HepG2 (cell line): ENCODE results near the gene CUL1. TPM values are rescaled to one million over a fixed set of nuclear protein-coding genes. Genes with fewer than 3 reads are reported as not detected.

Experiments used
- ATAC-seq: fragments of 200-7000 bp; cut with Tn5 transposase; 3 replicates; pipeline ENCODE4 v1.9.1; 2020; ENCODE audit warnings: mild to moderate bottlenecking, moderate library complexity
- BruUV-seq: library from RNA; stranded (reverse); fragments of 400-500 nt; replicated peaks from 2 replicates; lab custom pipeline; 2021; lab: Mats Ljungman, UMichigan
- CTCF ChIA-PET: fragments of 300-600 bp; formaldehyde crosslinking; extraction: SDS; loops from one replicate; lab custom pipeline; 2021; ENCODE audit warnings: low total read pairs, inconsistent platforms, low intra/inter-chr PET ratio; lab: Yijun Ruan, JAX
- POLR2A ChIA-PET: fragments of 350-600 bp; sonication (Branson Sonifier 250); formaldehyde crosslinking; loops from one replicate; lab custom pipeline; 2020; ENCODE audit warnings: antibody characterized with exemption, inconsistent platforms; lab: Yijun Ruan, JAX
- DNase-seq: peaks from one replicate; pipeline ENCODE4 v3.0.0-alpha.2; 2015; ENCODE audit warnings: low spot score
- FAIRE-seq: peaks from 3 replicates; lab custom pipeline; 2011; peaks lifted over from hg19 to GRCh38; lab: Jason Lieb, UNC
- H2AFZ ChIP-seq: one replicate; pipeline ENCODE4 v1.6.1; 2011; ENCODE audit warnings: low read length, inconsistent platforms
- H3K27ac ChIP-seq: fragments of 300-600 bp; 3 replicates; pipeline ENCODE4 v1.8.0; 2011; ENCODE audit warnings: mixed run types, mild to moderate bottlenecking, mixed read lengths, low read length, inconsistent platforms; ENCODE audit not compliant: insufficient read depth; ENCODE audit errors: extremely low read length
- H3K27me3 ChIP-seq, 2 experiments: fragments of 200-600 bp in 1 of 2; 2 replicates in 1 of 2; 3 replicates in 1 of 2; pipeline versions ENCODE4 v1.6.0 to v1.8.0; 2011; ENCODE audit warnings: low read length in 2 of 2, mild to moderate bottlenecking in 2 of 2, moderate library complexity in 2 of 2, inconsistent platforms in 1 of 2; ENCODE audit not compliant: insufficient read depth in 2 of 2, control insufficient read depth in 1 of 2
- H3K36me3 ChIP-seq, 2 experiments: fragments of 200-600 bp in 1 of 2; replicated peaks in 1 of 2; 2 replicates in 1 of 2; 3 replicates in 1 of 2; pipeline versions ENCODE4 v1.5.1 to v1.8.0; 2011; ENCODE audit warnings: low read length in 2 of 2, inconsistent platforms in 1 of 2; ENCODE audit not compliant: insufficient read depth in 2 of 2, control insufficient read depth in 1 of 2
- H3K4me1 ChIP-seq: 2 replicates; pipeline ENCODE4 v1.5.1; 2012; ENCODE audit warnings: low read length, inconsistent platforms; ENCODE audit not compliant: insufficient read depth
- H3K4me2 ChIP-seq: 2 replicates; pipeline ENCODE4 v1.6.0; 2011; ENCODE audit warnings: low read depth, low read length, inconsistent platforms
- H3K4me3 ChIP-seq, 3 experiments: fragments of 200-600 bp in 1 of 3; sonication (generic), shearing (Covaris generic) in 1 of 3; replicated peaks in 1 of 3; 2 replicates each; pipeline ENCODE4 v1.5.1; 2011 to 2016; ENCODE audit warnings: low read length in 3 of 3, inconsistent platforms in 2 of 3, low read depth in 2 of 3, mild to moderate bottlenecking in 2 of 3, control low read depth in 1 of 3, mixed read lengths in 1 of 3; ENCODE audit not compliant: insufficient read depth in 1 of 3
- H3K79me2 ChIP-seq: one replicate; pipeline ENCODE4 v1.6.1; 2011; ENCODE audit warnings: low read length, inconsistent platforms; ENCODE audit not compliant: insufficient read depth
- H3K9ac ChIP-seq: 2 replicates; pipeline ENCODE4 v1.6.0; 2011; ENCODE audit warnings: mild to moderate bottlenecking, low read depth, low read length, inconsistent platforms; ENCODE audit not compliant: insufficient read depth
- H3K9me3 ChIP-seq: 2 replicates; pipeline ENCODE4 v1.5.1; 2012; ENCODE audit warnings: mild to moderate bottlenecking, low read length
- H4K20me1 ChIP-seq: 2 replicates; pipeline ENCODE4 v1.6.0; 2011; ENCODE audit warnings: inconsistent platforms, mild to moderate bottlenecking, low read length, moderate library complexity; ENCODE audit not compliant: insufficient read depth
- ARNT ChIP-seq: fragments of 450-650 bp; IDR thresholded peaks from 2 replicates; pipeline ENCODE4 v1.6.1; 2017
- E2F1 ChIP-seq: sonication (generic); formaldehyde crosslinking; IDR thresholded peaks from 2 replicates; pipeline ENCODE4 v1.5.0; 2020; ENCODE audit warnings: missing genetic modification reagents
- FOXO4 ChIP-seq: sonication (generic); formaldehyde crosslinking; conservative IDR thresholded peaks from 2 replicates; pipeline ENCODE4 v1.8.1; 2023; ENCODE audit warnings: missing genetic modification reagents
- GZF1 ChIP-seq: sonication (generic); formaldehyde crosslinking; IDR thresholded peaks from 2 replicates; pipeline ENCODE4 v1.5.1; 2020; ENCODE audit warnings: mild to moderate bottlenecking, missing genetic modification reagents
- HOMEZ ChIP-seq: IDR thresholded peaks from 2 replicates; pipeline ENCODE4 v1.6.1; 2016; ENCODE audit warnings: low read depth
- MTF1 ChIP-seq: sonication (generic); formaldehyde crosslinking; IDR thresholded peaks from 2 replicates; pipeline ENCODE4 v1.5.0; 2020; ENCODE audit warnings: missing genetic modification reagents
- SP2 ChIP-seq: sonication (generic); formaldehyde crosslinking; IDR thresholded peaks from 2 replicates; pipeline ENCODE4 v1.5.1; 2020; ENCODE audit warnings: mild to moderate bottlenecking, missing genetic modification reagents
- SSRP1 ChIP-seq: IDR thresholded peaks from 2 replicates; pipeline ENCODE4 v1.6.1; 2016; ENCODE audit warnings: control low read depth
- TAF1 ChIP-seq: sonication (generic); formaldehyde crosslinking; IDR thresholded peaks from 2 replicates; pipeline ENCODE4 v1.4.0; 2020; ENCODE audit warnings: missing genetic modification reagents
- ZBTB20 ChIP-seq: sonication (generic); formaldehyde crosslinking; IDR thresholded peaks from 2 replicates; pipeline ENCODE4 v1.8.1; 2023; ENCODE audit warnings: missing genetic modification reagents, low read depth, mild to moderate bottlenecking, borderline replicate concordance
- ZMYM2 ChIP-seq: sonication (generic); formaldehyde crosslinking; IDR thresholded peaks from 2 replicates; pipeline ENCODE4 v1.8.0; 2022; ENCODE audit warnings: mild to moderate bottlenecking, missing genetic modification reagents
- ZNF253 ChIP-seq: sonication (generic); formaldehyde crosslinking; IDR thresholded peaks from 2 replicates; pipeline ENCODE4 v1.8.0; 2022; ENCODE audit warnings: mild to moderate bottlenecking, missing genetic modification reagents, borderline replicate concordance
- ZNF354B ChIP-seq: sonication (generic); formaldehyde crosslinking; IDR thresholded peaks from 2 replicates; pipeline ENCODE4 v1.8.0; 2022; ENCODE audit warnings: mild to moderate bottlenecking, missing genetic modification reagents
- ZNF501 ChIP-seq: sonication (generic); formaldehyde crosslinking; IDR thresholded peaks from 2 replicates; pipeline ENCODE4 v1.5.1; 2020; ENCODE audit warnings: mild to moderate bottlenecking, moderate library complexity, missing genetic modification reagents
- ZNF570 ChIP-seq: sonication (generic); formaldehyde crosslinking; IDR thresholded peaks from 2 replicates; pipeline ENCODE4 v1.4.0; 2020; ENCODE audit warnings: mild to moderate bottlenecking, missing genetic modification reagents, borderline replicate concordance
- ZNF703 ChIP-seq: sonication (generic); formaldehyde crosslinking; IDR thresholded peaks from 2 replicates; pipeline ENCODE4 v1.5.1; 2020; ENCODE audit warnings: missing genetic modification reagents, mild to moderate bottlenecking, moderate library complexity, borderline replicate concordance
- ZNF720 ChIP-seq: sonication (generic); formaldehyde crosslinking; IDR thresholded peaks from 2 replicates; pipeline ENCODE4 v1.4.0; 2020; ENCODE audit warnings: missing genetic modification reagents
- WGBS: methylation state at CpG from one replicate; pipeline ENCODE4 v1.1.6; 2017; ENCODE audit warnings: low lambda C conversion rate; 5-methylcytosine and 5-hydroxymethylcytosine counted together
- in situ Hi-C: cut with HindIII; loops from 2 replicates; pipeline ENCODE4 v1.10.0; 2017; ENCODE audit warnings: low pct_unique_long_range_greater_than_20kb; ENCODE audit not compliant: extremely low pct_ligation_motif_present
- intact Hi-C: fragments of 100-400 bp; cut with micrococcal nuclease; formaldehyde crosslinking; loops from one replicate; pipeline ENCODE4 v1.10.0; 2022; ENCODE audit not compliant: unreplicated experiment
- polyA plus RNA-seq, 8 experiments: library from polyadenylated mRNA; depleted of rRNA in 3 of 8; stranded (reverse) in 7 of 8; unstranded in 1 of 8; fragments of >200 nt; fragmentation: Illumina TruSeq in 4 of 8; extraction: Trizol in 4 of 8; gene quantifications; 2 replicates each; pipeline versions ENCODE4 v1.2.1 to v1.2.3, GENCODE V29; 2011 to 2016; ENCODE audit warnings: low read depth in 4 of 8, missing spikeins in 1 of 8, mixed read lengths in 1 of 8; ENCODE audit not compliant: insufficient read depth in 1 of 8
- total RNA-seq, 5 experiments: library from RNA; depleted of rRNA; stranded (reverse); fragments of >200 nt; fragmentation: Illumina TruSeq; extraction: Trizol; gene quantifications; 2 replicates each; pipeline ENCODE4 v1.2.3, GENCODE V29; 2016; ENCODE audit warnings: low read depth in 1 of 5

The CUL1 gene
- total and polyA plus RNA-seq, 2 of the 13 experiments (the other 11 are each of a cell fraction or from before 2014, with no cell fraction given) = 30.1 to 45.9 TPM

GRCh38 chr7:148681821-148682220, 16.9 kb upstream of the CUL1 start:
- intact Hi-C loops (no loop called here), in situ Hi-C loops (no loop called here)
- Histone ChIP-seq H3K27me3 (no peaks in the 10 kb centered on the region), H3K27ac (no peak overlapping the region), H3K79me2 (no peaks in the 10 kb centered on the region), H3K9ac (no peak overlapping the region), H3K9me3 (no peaks in the 10 kb centered on the region), H3K4me2 (no peak overlapping the region), H3K36me3 (no peaks in the 10 kb centered on the region), H4K20me1 (no peaks in the 10 kb centered on the region), H3K4me3 (no peak overlapping the region), H3K4me1 (peaks cover 22% of the 10 kb centered on the region), H2AFZ (no peak overlapping the region)
- WGBS = 18% methylated on average over 4 of the region's 4 CpGs
- no TSS peak for BruUV-seq
- TF ChIP-seq HOMEZ (CRISPR knock-in tag) (no peak), FOXO4 (no peak), ZNF501 (CRISPR knock-in tag) (no peak), ZMYM2 (CRISPR knock-in tag) (no peak), ZNF253 (CRISPR knock-in tag) (no peak), SSRP1 (CRISPR knock-in tag) (no peak), MTF1 (CRISPR knock-in tag) (no peak), E2F1 (no peak), ZBTB20 (CRISPR knock-in tag) (no peak), ARNT (no peak), GZF1 (no peak), ZNF720 (CRISPR knock-in tag) (no peak), ZNF703 (CRISPR knock-in tag) (no peak), TAF1 (no peak), ZNF570 (no peak), SP2 (no peak), ZNF354B (CRISPR knock-in tag) (no peak)
- DNase-seq (no peak), FAIRE-seq (no peak), ATAC-seq (no peak)
- ChIA-PET POLR2A (no interaction called here), CTCF (no interaction called here)
